Fibroblast of lung (primary cell): ENCODE results near the gene SH3RF1.

Source experiments
- EZH2 ChIP-seq: IDR thresholded peaks from 2 replicates; pipeline ENCODE4 v1.5.1; 2012; ENCODE audit warnings: low read length, control low read depth, mild to moderate bottlenecking; ENCODE audit errors: missing control alignments
- TF ChIP-seq, protein P1 (sequence below), 2 donors: IDR thresholded peaks in 1 of 2; conservative IDR thresholded peaks in 1 of 2; 1 replicate in 1 of 2; 2 replicates in 1 of 2; pipeline ENCODE4 v1.5.1; 2011 to 2012; ENCODE audit warnings: low read length in 2 of 2, control low read depth in 1 of 2, inconsistent platforms in 1 of 2, low read depth in 1 of 2, mild to moderate bottlenecking in 1 of 2

- TF ChIP-seq, protein P1, sequence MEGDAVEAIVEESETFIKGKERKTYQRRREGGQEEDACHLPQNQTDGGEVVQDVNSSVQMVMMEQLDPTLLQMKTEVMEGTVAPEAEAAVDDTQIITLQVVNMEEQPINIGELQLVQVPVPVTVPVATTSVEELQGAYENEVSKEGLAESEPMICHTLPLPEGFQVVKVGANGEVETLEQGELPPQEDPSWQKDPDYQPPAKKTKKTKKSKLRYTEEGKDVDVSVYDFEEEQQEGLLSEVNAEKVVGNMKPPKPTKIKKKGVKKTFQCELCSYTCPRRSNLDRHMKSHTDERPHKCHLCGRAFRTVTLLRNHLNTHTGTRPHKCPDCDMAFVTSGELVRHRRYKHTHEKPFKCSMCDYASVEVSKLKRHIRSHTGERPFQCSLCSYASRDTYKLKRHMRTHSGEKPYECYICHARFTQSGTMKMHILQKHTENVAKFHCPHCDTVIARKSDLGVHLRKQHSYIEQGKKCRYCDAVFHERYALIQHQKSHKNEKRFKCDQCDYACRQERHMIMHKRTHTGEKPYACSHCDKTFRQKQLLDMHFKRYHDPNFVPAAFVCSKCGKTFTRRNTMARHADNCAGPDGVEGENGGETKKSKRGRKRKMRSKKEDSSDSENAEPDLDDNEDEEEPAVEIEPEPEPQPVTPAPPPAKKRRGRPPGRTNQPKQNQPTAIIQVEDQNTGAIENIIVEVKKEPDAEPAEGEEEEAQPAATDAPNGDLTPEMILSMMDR (conservative IDR thresholded peaks at IDR 0.05 in 1 of 2, IDR thresholded peaks at IDR 0.05 in 1 of 2; ENCODE audit: low read depth in 1 of 2, low read length in 2 of 2): no peak
- no peak for TF ChIP-seq EZH2
Observed at GRCh38 chr4:169254546-169254983, 16.2 kb downstream of the SH3RF1 start.
